Smooth muscle cell of the coronary artery (primary cell): Measurements from ENCODE around the gene DHRS4. TPM values are rescaled to one million over a fixed set of nuclear protein-coding genes. Genes with fewer than 3 reads are reported as not detected.

Experiments used
- total RNA-seq: library from RNA; depleted of rRNA; stranded (reverse); fragments of >200 nt; gene quantifications from 2 replicates; pipeline ENCODE4 v1.2.3, GENCODE V29; 2014; ENCODE audit warnings: low replicate concordance

DHRS4 gene
- total RNA-seq = 42.8 and 64.0 TPM in 2 replicates

GRCh38 chr14:23953464-23954278, at the start of gene DHRS4:
Gene DHRS4 (plus strand): TSS chr14:23953770. CDS start chr14:23953789, 19 bp downstream.

GRCh38 chr14:23988607-23989363, 35.2 kb downstream of the DHRS4 start, which contains the start of gene DHRS4L2:
Gene DHRS4L2 (plus strand): TSS chr14:23988929. CDS start chr14:23988948, 19 bp downstream.

Other genes starting within 250 kb of the DHRS4 start
- 8.5 and 15.5 TPM in 2 replicates for gene DHRS4L2, start 35.2 kb downstream of the DHRS4 start, total RNA-seq
- gene CARMIL3, start 98.2 kb downstream of the DHRS4 start, total RNA-seq = 0.08 TPM in 1 of 2 replicates, not detected in the other
- gene CPNE6, start 117.8 kb downstream of the DHRS4 start, total RNA-seq = not detected in 2 replicates
- gene PCK2, start 140.5 kb downstream of the DHRS4 start, total RNA-seq = 13.3 and 44.0 TPM in 2 replicates
- 59.1 and 62.1 TPM in 2 replicates for gene DCAF11, start 161.0 kb downstream of the DHRS4 start, total RNA-seq
- gene NRL, start 161.2 kb downstream of the DHRS4 start, total RNA-seq = 0.47 and 1.2 TPM in 2 replicates
- gene FITM1, start 176.9 kb downstream of the DHRS4 start, total RNA-seq = 0.23 TPM in 1 of 2 replicates, not detected in the other
- 55.3 and 80.6 TPM in 2 replicates for gene PSME1, start 182.4 kb downstream of the DHRS4 start, total RNA-seq
- gene EMC9, start 187.8 kb downstream of the DHRS4 start, total RNA-seq = 19.2 and 21.9 TPM in 2 replicates
- gene PSME2, start 192.8 kb downstream of the DHRS4 start, total RNA-seq = 28.2 and 87.8 TPM in 2 replicates
- gene RNF31, start 193.7 kb downstream of the DHRS4 start, total RNA-seq = 22.2 and 24.9 TPM in 2 replicates
- 68.4 and 96.8 TPM in 2 replicates for gene IRF9, start 207.5 kb downstream of the DHRS4 start, total RNA-seq
- 0.12 and 0.83 TPM in 2 replicates for gene REC8, start 218.3 kb downstream of the DHRS4 start, total RNA-seq
- gene IPO4, start 235.0 kb downstream of the DHRS4 start, total RNA-seq = 27.1 and 41.9 TPM in 2 replicates
- gene TM9SF1, start 241.7 kb downstream of the DHRS4 start, total RNA-seq = 42.9 and 55.9 TPM in 2 replicates